ENCODE data around the gene PATE2. TPM values are rescaled to one million over a fixed set of nuclear protein-coding genes. Genes with fewer than 3 reads are reported as not detected.

Gene PATE2
- total and polyA plus RNA-seq, 2 donors (not counting 1 experiment from before 2014, with no cell fraction given), result not detected

- Mint-ChIP-seq H3K4me3 (no peak overlapping the region), H3K27ac (no peak overlapping the region), H3K4me1 (no peaks in the 10 kb centered on the region), H3K27me3 (peaks cover 8% of the 10 kb centered on the region), H3K9me3 (ENCODE audit: insufficient read depth) (peaks cover 18% of the 10 kb centered on the region)
- H3K4me3 ChIP-seq (ENCODE audit: control extremely low read depth in 1 of 5, extremely low read depth in 1 of 5, insufficient read depth in 1 of 5, low read depth in 2 of 5, low read length in 4 of 5), result no peak overlapping the region
- H3K9me3 ChIP-seq (ENCODE audit: control extremely low read depth in 1 of 3, control insufficient read depth in 2 of 3, insufficient read depth in 1 of 3, low read length in 2 of 3), result peaks cover 0 to 18% (median 14%) of the 10 kb centered on the region in 3 donors
- H3K79me2 ChIP-seq (ENCODE audit: control insufficient read depth, insufficient read depth, low read length), result no peaks in the 10 kb centered on the region
- H3K36me3 ChIP-seq (replicated peaks in 1 of 2; ENCODE audit: control extremely low read depth in 1 of 2, control insufficient read depth in 1 of 2, extremely low read depth in 1 of 2, insufficient read depth in 2 of 2, low read length in 1 of 2), result no peaks in the 10 kb centered on the region
- no peak for ATAC-seq (ENCODE audit: low read depth)
- no peak for TF ChIP-seq CTCF (IDR thresholded peaks at IDR 0.05)
- no peak for TF ChIP-seq EZH2 (IDR thresholded peaks at IDR 0.05; ENCODE audit: borderline replicate concordance, insufficient read depth, low read depth, low read length, poor library complexity, severe bottlenecking)
- no peaks in the 10 kb centered on the region for H3K4me1 ChIP-seq (ENCODE audit: control insufficient read depth in 2 of 2, insufficient read depth in 2 of 2, low read length in 2 of 2)
- intact Hi-C loops (cut with micrococcal nuclease), result no loop called here
- no peaks in the 10 kb centered on the region for H3K27me3 ChIP-seq (replicated peaks in 1 of 4; ENCODE audit: control extremely low read depth in 1 of 4, control insufficient read depth in 3 of 4, insufficient read depth in 4 of 4, low read length in 3 of 4)
- no peak overlapping the region for H3K9ac ChIP-seq (ENCODE audit: low read length)
- no peak for DNase-seq
- ChIA-PET POLR2A (no interaction called here), CTCF (no interaction called here)
- no peak overlapping the region for H3K4me2 ChIP-seq (replicated peaks; ENCODE audit: low read depth, low read length, poor library complexity, severe bottlenecking)
- no CpG with 5 or more reads among the region's 1 CpG for WGBS (ENCODE audit: insufficient coverage)
- H4K20me1 ChIP-seq (ENCODE audit: control insufficient read depth, insufficient read depth, low read length, poor library complexity, severe bottlenecking), result no peaks in the 10 kb centered on the region
- H2AFZ ChIP-seq (ENCODE audit: insufficient read depth, low read depth, low read length, poor library complexity, severe bottlenecking), result no peak overlapping the region
- no peak overlapping the region for H3K27ac ChIP-seq (ENCODE audit: low read length in 2 of 2)
Observed at GRCh38 chr11:125802387-125802786, 23.8 kb upstream of the PATE2 start.

- H3K4me1 Mint-ChIP-seq, result no peaks in the 10 kb centered on the region
- CTCF ChIA-PET, result no interaction called here
- no peak overlapping the region for H3K27ac ChIP-seq (ENCODE audit: low read length in 2 of 2)
- H4K20me1 ChIP-seq (ENCODE audit: control insufficient read depth, insufficient read depth, low read length, poor library complexity, severe bottlenecking), result no peaks in the 10 kb centered on the region
- POLR2A ChIA-PET, result no interaction called here
- no peak overlapping the region for H3K4me2 ChIP-seq (replicated peaks; ENCODE audit: low read depth, low read length, poor library complexity, severe bottlenecking)
- DNase-seq (no peak), ATAC-seq (ENCODE audit: low read depth) (no peak)
- TF ChIP-seq CTCF (IDR thresholded peaks at IDR 0.05), result no peak
- no peak for TF ChIP-seq EZH2 (IDR thresholded peaks at IDR 0.05; ENCODE audit: borderline replicate concordance, insufficient read depth, low read depth, low read length, poor library complexity, severe bottlenecking)
- no peak overlapping the region for H3K27ac Mint-ChIP-seq
- H3K4me3 ChIP-seq (ENCODE audit: control extremely low read depth in 1 of 5, extremely low read depth in 1 of 5, insufficient read depth in 1 of 5, low read depth in 2 of 5, low read length in 4 of 5), result no peak overlapping the region
- H3K4me1 ChIP-seq (ENCODE audit: control insufficient read depth in 2 of 2, insufficient read depth in 2 of 2, low read length in 2 of 2), result no peaks in the 10 kb centered on the region
- no peaks in the 10 kb centered on the region for H3K27me3 ChIP-seq (replicated peaks in 1 of 4; ENCODE audit: control extremely low read depth in 1 of 4, control insufficient read depth in 3 of 4, insufficient read depth in 4 of 4, low read length in 3 of 4)
- H3K9me3 Mint-ChIP-seq (ENCODE audit: insufficient read depth), result peaks cover 23% of the 10 kb centered on the region
- H2AFZ ChIP-seq (ENCODE audit: insufficient read depth, low read depth, low read length, poor library complexity, severe bottlenecking), result no peak overlapping the region
- H3K36me3 ChIP-seq (replicated peaks in 1 of 2; ENCODE audit: control extremely low read depth in 1 of 2, control insufficient read depth in 1 of 2, extremely low read depth in 1 of 2, insufficient read depth in 2 of 2, low read length in 1 of 2), result no peaks in the 10 kb centered on the region
- peaks cover 8% of the 10 kb centered on the region for H3K27me3 Mint-ChIP-seq
- H3K4me3 Mint-ChIP-seq, result no peak overlapping the region
- intact Hi-C loops (cut with micrococcal nuclease), result no loop called here
- H3K9ac ChIP-seq (ENCODE audit: low read length), result no peak overlapping the region
- WGBS (ENCODE audit: insufficient coverage), result no CpG with 5 or more reads among the region's 2 CpGs
- H3K9me3 ChIP-seq (ENCODE audit: control extremely low read depth in 1 of 3, control insufficient read depth in 2 of 3, insufficient read depth in 1 of 3, low read length in 2 of 3), result peaks cover 0 to 19% (median 18%) of the 10 kb centered on the region in 3 donors
- H3K79me2 ChIP-seq (ENCODE audit: control insufficient read depth, insufficient read depth, low read length), result no peaks in the 10 kb centered on the region
Observed at GRCh38 chr11:125799808-125800207, 21.2 kb upstream of the PATE2 start.
